Amniotic epithelial cell (primary cell): Measurements from ENCODE around the gene OAT.

Experiments
- DNase-seq: peaks from one replicate; pipeline ENCODE4 v3.0.0-alpha.2; 2010; ENCODE audit warnings: low read depth

Gene OAT

GRCh38 chr10:124418726-124419501, at the start of gene OAT:
OAT (minus strand) TSS chr10:124418923; CDS start chr10:124412171, 6,752 bp downstream.
- peak; percentile 86 for DNase-seq

GRCh38 chr10:124467165-124467564, 48.4 kb upstream of the OAT start:
- no peak for DNase-seq

- no peak for DNase-seq
These were observed 47.2 kb upstream of the OAT start for GRCh38 chr10:124465777-124466488.

DNA sequence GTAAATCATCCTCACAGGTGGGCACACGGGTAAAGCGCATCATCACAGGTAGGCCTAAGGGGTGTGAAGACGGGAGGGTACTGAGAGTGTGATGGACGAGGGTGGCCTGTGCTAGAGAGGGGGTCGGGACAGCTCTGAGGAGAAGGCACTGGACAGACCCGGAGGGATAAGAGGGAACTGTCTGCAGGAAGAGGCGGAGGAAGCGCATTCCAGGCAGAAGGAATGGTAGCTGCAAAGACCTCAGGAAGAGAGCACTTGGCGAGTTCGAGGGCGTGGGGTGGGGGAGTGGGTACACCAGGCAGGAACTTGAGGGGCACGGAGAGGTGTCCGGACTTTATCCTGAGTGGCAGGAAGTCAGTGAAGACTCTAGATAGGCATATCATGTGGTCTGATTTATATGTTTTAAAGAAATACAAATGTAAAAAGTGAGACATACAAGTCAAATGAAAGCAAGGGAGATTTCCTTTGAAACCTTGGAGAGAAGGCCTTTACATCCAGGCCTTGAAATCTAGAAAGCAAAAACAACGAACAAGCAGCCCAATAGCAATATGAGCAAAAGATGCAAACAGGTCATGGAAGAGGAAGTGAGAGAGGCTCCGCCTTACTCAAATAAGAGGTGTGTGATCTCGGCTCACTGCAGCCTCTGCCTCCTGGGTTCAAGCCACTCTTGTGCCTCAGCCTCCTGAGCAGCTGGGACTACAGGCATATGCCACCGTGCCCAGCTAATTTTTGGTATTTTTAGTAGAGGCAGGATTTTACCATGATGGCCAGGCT, 46.5 kb upstream of the OAT start:
- DNase-seq = no peak

- DNase-seq = no peak
These were observed 45.6 kb upstream of the OAT start for GRCh38 chr10:124464028-124464965.

DNA sequence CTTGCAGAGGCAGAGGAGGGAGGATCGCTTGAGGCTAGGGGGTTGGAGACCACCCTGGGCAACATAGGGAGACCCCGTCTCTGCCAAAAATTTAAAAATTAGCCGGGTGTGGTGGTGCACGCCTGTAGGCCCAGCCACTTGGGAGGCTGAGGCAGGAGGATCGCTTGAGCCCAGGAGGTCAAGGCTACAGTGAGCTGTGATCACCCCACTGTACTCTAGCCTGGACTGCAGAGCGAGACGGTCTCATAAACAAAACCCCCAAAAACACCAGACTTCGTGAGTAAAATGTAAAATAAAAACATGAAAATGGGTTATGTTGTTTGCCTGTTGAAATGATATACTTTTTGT, 43.6 kb upstream of the OAT start:
- no peak for DNase-seq

GRCh38 chr10:124461642-124462347, 43.1 kb upstream of the OAT start, which contains the start of gene LHPP:
LHPP (plus strand) TSS chr10:124461823; CDS start chr10:124461863, 40 bp downstream.
- DNase-seq = peak; percentile 71

DNA sequence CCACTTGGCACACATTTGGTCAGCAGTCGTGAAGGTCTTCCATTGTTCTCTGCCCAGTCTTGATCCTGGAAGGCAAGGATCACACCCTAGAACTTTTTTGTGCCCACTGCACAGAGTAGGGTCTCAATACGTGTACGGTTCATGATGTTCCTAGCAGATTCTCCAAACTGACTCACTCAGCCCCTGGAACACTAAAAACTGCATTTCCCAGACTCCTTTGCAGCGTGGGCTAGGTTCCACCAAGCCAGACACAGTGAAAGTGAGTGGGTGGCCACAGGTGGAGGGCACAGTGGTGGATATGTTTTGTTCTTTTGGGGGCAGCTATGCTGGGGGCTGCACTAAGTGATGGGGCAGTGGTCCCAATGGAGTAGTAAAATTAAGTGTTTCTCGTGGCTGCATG, 41.4 kb upstream of the OAT start:
- no peak for DNase-seq

GRCh38 chr10:124459395-124459794, 40.7 kb upstream of the OAT start:
- no peak for DNase-seq

- no peak for DNase-seq
These were observed 40.2 kb upstream of the OAT start for GRCh38 chr10:124458889-124459288.

DNA sequence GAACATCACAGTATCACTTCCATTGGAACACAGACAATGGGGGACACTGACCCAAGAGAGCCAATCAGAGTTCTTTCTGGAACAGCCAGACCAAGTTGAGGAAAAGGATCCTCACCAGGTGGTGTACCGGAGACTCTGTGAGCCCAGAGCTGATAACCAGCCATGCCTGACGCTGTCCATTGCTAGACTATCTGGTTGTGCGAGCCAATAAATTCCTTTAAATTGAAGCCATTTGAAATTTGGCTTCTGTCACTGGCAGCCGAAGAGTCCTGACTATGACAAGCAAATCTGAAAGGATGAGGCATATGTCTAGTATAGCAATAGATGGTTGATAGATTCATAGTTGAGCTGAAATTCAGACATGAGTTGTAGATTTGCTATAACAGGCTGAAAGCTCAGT, 39.8 kb upstream of the OAT start:
- no peak for DNase-seq

DNA sequence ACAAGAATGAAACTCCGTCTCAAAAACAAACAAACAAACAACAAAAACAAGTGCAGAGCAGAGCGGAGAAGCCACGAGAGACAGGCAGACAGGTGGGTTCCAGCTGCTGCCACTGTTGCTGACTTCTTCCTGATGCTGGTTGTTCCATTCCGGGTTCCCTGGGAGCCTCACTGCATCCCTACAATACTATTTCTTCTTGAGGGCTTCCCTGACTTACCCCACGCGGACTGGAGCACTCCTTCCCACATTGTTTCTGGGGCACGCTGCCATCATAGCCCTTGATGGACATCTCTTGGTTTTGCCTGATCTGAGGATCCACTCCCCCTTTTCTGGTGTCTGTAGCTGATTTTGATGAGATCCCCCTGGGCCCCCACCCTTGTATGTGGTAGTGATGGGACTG, 36.7 kb upstream of the OAT start:
- DNase-seq = no peak

DNA sequence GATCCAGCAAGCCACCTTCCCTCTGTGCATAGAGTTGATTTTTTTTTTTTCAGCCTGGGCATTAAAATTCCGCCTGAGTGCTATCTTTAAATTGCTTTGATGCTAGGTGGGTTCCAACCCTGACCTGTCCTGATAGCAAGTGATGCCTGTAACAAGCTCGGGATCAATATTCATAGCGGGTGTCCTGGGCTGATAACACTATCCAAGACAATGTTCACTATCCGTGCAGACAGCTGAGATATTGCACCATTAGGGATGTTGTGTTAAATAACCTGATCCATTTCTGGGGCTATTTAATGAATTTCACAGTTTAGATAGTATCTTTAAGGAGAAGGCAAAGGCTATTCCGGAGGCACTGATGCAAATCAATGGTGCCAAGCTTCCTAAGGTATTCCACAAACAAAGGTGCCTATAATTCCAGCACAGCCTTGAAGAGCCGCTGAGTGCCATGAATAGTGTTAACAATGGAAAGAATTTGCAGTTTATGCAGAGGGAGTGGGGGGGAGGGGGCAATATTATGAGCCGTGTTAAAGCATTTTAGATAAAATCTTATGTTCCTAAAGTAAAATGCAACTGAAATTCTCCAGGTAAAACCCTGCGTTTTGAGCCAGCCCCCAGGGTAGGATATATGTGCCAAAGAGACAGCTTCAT, 35.4 kb upstream of the OAT start:
- no peak for DNase-seq

- DNase-seq = no peak
These were observed 32.6 kb upstream of the OAT start for GRCh38 chr10:124451276-124451675.

GRCh38 chr10:124450783-124451057, 32.0 kb upstream of the OAT start:
- no peak for DNase-seq

DNA sequence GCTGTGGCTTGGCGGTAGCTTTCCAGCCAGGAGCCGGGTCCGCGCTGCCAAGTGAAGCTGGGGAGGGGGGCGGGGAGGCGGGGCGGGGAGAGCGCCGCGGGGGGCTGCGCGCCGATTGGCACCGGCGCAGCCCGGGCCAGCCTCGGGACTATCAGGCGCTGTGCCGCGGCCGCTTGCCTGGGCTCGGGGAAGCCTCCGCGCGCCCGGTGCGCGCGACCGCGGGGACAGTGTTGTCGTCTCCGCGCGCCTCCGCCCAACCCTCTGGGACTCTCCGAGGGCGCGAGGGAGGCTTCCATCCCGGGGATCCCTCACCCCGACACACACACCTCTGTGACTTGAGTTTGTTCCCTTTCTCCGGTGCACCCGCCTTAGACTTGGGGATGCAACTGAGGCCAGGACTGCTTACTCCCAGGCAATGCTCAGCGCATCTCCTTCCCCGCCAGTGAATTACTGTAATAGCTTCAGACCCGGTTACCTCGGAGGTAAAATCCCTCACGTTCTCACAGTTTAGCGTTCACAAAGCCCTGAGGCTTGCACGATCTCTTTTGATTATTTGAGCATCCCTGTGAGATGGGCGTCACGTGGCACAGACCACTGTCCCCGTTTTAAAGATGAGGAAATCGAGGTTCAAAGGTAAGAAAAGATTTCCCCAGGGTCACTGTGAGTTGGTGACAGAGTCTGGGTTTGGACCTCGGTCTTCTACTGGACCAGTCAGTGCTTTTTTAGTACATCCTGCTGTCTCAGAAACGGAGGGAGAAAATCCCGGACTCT, 31.5 kb upstream of the OAT start, which contains the start of gene NKX1-2:
Gene NKX1-2, minus strand, starts transcription at position 24 of the 771 bp plus-strand sequence. CDS start 92 bp downstream, outside the sequence.
- DNase-seq = no peak

DNA sequence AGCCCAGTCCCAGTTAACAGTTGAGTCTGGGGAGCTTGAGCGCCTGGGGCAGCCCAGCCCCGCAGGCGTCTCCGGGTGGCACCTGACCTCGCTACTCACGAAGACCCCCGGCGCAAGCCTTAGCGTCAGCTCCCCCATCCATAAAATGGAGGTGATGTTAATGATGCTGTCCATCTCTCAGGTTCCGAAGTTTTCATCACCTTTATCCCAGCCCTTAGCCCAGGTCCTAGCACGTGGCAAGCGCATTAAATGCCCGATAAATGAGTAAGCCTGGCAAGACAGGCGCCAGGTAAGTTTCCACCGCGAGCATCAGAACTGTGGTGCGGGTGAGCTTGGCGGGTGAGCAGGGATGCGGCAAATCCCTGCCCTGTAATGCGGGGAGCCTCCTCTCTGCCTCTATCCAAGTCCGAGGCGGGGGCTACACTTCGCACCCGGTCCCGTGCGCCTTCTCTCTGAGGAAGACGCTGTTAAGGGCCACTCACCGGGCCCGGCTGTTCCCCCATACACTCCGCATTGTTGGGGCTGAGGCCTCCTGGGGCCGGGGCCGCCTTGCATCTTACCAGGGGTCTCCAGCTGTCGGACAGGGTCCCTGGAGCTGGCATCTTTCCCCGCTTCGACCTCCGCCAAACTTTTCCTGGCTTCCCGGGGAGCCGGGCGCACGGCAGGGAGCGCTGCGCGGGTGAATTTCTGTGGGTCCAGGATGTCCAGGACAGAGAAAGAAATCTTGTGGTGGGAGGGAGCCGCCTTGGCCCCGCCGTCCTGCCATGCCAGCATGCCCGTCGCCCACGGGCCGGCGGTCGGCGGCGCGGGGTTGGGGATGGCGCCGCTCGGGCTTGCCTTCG, 30.7 kb upstream of the OAT start:
- DNase-seq = no peak

DNA sequence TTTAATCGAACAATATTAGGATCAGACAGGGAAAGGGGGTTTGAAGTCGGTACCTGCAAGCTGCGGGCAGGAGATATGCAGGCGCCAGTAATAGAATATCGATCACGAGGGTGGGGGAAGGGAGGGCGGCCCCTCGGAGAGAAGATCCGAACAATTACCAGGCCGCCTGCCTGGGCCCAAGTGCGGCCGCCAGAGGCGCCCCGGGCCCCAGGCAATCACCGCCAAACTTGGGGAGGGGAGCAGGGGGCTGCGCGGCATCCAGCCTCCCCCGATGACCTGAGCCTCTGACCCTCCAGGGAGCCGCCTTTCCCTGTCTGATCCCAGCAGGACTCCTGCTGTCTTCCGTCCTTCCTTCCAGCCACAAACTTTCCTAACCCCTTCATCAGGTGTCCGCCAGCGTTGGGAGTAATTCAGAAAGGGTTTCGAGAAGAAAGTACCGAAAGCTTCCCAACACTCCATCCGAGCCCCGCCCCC, 30.0 kb upstream of the OAT start:
- no peak for DNase-seq
